HG02759 (cell line): ENCODE results near the gene VANGL1.
"Not testable (repeated sequence)": the region's sequence is repeated elsewhere in the genome, so short reads cannot be mapped to it uniquely, and the experiment has no call there.

ENCODE experiments used
- ATAC-seq: cut with Tn5 transposase; IDR thresholded peaks from one replicate; pipeline ENCODE4 v1.9.1; 2021; ENCODE audit warnings: mild to moderate bottlenecking, moderate library complexity; ENCODE audit not compliant: unreplicated experiment

VANGL1 gene

GRCh38 chr1:115641762-115642167, at the start of gene VANGL1:
VANGL1 (plus strand) TSS chr1:115641970; CDS start chr1:115651414, 9,444 bp downstream.
- ATAC-seq = peak; percentile 71

GRCh38 chr1:115592264-115592663, 49.5 kb upstream of the VANGL1 start:
- no peak for ATAC-seq

- no peak for ATAC-seq
Measured at GRCh38 chr1:115593365-115594259, 48.2 kb upstream of the VANGL1 start.

DNA sequence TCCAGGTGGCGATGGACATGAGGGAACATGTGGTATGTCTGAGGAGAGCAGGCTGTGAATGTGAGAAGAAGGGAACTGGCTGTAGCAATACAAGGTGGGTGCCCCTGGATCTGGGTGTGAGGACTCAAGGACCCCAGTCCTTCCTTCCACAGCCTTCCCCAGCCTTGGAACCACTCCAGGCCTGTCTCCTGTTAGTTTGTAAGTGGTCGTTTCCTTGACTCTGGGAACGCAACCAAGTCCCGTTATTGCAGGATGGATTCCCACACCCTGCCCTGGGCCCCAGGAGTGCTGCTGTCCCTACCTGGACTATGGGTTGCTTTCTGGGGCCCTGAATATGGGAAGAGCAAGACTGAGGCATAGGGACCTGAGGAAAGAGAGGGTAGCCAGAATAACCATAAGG, 47.2 kb upstream of the VANGL1 start:
- no peak for ATAC-seq

GRCh38 chr1:115595279-115596079, 46.3 kb upstream of the VANGL1 start:
- ATAC-seq = peak; percentile 73

DNA sequence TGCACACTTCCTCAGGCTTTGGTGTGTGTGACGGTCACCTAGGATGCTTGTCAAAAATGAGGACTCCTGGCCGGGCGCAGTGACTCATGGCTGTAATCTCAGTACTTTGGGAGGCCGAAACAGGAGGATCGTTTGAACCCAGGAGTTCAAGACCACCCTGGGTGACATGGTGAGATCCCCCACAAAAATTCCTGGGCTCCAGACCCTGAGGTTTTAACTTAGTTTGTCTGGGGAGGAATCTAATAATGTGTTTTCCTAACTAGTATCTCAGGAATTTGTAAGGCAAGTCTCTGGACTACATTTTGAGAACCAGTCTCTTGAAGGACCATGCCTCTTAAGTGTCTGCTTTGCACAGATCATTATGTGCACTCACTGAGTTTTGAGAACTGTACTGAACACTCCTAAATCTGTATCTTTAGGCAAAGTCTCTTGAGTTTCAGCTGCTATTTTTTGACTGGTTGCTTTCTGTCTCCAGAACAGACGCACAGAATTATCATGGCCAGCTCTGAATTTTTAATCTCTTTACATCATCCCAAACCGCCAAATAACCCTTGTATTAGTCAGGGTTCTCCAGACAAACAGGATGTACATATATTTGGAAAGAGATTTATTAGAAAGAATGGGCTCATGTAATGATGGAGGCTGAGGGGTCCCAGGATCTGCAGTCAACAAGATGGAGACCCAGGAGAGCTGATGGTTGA, 45.5 kb upstream of the VANGL1 start:
- ATAC-seq = no peak

DNA sequence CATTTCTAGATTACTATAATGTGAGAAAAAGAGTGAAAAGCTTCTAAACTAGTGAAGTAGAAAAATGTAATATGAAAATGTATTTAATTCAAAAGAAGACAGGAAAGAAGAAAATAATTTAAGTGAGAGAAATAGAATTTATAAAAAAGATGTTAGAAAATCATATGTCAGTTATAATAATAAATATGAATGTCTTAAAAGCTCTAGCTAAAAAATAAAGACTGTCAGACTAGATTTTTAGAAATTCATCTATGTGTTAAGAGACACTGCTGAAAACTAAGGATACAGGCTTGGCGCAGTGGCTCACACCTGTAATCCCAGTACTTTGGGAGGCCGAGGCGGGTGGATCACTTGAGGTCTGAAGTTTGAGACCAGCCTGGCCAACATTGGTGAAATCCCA, 37.3 kb upstream of the VANGL1 start:
- ATAC-seq = no peak

DNA sequence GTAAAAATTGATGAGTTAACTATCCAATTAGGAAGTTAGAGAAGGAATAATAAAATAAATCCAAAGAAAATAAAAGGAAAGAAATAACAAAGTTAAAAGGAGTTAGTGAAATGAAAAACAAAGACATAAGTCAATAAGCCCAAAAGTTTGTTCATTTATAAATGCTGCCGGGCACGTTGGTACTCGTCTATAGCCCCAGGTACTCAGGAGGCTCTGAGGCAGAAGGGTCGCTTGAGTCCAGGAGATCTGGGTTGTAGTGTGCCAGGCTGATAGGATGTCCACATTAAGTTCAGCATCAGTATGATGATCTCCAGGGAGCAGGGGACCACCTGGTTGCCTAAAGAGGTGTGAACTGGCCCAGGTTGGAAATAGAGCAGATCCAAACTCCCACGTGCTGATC, 35.5 kb upstream of the VANGL1 start:
- no peak for ATAC-seq

DNA sequence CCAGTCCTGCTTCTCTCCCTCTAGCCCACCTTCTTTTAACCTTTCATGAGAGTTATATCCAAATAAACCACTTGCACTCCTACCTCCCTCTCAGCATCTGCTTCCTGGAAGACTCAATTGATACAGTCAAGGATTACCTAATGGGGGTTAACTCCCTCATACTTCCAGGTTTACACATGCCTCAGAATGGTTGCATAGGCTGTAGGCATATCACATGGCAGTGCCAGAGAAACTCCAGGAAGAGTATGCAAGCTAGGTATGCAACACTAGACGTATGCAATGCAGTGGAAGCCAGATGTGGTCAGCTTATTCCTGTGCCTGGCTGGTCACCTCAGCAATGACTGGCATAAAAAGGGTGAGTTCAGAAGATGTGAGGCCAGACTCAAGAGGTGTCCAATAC, 32.7 kb upstream of the VANGL1 start:
- no peak for ATAC-seq

- ATAC-seq = no peak
Measured at GRCh38 chr1:115613767-115614166, 28.0 kb upstream of the VANGL1 start.

DNA sequence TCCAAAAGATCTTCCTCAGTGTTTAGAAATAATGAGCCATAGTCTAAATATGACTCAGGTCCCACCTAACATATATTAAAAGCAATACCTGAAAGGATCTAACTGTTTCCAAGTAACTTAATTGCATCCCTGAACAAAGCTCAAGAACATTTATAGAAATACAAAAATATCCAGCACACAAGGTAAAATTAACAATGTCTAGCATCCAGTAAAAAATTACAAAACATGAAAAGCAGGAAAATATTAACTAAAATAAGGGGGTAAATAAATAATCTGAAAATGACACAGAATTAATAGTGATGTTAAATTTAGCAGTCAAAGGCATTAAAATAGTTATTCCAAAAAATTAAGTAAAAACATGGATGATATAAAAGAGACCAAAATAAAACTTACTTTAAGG, 21.3 kb upstream of the VANGL1 start:
- ATAC-seq = no peak

DNA sequence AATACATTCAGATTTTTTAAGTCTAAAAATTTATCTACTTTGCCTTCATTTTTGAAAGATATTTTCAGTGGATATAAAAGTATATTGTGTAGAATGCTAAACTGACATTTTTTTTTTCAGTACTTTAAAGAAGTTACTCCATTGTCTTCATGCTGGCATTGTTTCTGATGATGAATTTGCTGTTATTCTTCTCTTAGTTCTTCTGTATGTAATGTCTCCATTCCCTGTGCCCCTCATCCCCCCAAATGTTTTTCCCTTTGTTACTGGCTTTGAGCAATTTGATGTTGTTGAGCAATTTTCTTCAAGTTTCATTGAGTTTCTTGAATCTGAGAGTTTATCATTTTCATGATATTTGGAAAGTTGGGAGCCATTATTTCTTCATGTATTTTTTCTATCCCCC, 20.8 kb upstream of the VANGL1 start:
- no peak for ATAC-seq

DNA sequence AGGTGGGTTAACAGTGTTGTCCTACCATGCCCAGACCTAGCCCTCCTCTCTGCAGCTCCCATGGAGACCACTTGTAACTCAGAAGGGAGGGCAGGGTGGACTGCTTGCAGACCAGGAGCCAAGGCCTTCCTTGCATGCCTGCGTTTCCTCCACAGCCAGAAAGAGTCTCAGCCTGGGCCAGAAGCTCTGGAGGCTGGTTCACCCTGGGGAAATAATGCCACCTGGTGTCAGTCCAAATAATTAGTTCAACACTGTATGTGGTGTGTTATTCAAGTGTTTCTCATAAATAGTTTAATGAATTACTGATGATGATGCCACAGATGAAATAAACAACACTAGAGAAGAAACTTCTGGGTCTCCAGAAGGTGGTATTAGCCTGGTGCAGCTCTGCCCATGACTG, 16.9 kb upstream of the VANGL1 start:
- no peak for ATAC-seq

DNA sequence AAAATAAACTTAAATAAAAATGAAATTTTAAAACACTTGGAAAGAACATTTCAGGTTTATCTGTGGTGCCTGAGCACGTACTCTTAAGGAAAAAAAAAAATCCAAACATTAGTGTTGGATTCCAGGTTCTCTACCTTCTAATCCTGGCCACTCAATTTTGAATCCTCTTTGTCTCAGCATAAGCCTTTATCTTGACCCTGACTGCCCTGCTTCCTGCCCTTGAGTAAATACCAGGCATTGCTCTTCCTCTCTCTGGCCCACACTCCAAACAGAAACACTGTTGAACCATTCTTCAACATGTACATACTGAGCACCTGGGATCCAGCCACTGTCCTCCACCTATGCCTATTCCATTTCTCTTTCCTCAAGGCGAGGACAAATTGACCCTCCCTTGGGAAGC, 11.4 kb upstream of the VANGL1 start:
- no peak for ATAC-seq

DNA sequence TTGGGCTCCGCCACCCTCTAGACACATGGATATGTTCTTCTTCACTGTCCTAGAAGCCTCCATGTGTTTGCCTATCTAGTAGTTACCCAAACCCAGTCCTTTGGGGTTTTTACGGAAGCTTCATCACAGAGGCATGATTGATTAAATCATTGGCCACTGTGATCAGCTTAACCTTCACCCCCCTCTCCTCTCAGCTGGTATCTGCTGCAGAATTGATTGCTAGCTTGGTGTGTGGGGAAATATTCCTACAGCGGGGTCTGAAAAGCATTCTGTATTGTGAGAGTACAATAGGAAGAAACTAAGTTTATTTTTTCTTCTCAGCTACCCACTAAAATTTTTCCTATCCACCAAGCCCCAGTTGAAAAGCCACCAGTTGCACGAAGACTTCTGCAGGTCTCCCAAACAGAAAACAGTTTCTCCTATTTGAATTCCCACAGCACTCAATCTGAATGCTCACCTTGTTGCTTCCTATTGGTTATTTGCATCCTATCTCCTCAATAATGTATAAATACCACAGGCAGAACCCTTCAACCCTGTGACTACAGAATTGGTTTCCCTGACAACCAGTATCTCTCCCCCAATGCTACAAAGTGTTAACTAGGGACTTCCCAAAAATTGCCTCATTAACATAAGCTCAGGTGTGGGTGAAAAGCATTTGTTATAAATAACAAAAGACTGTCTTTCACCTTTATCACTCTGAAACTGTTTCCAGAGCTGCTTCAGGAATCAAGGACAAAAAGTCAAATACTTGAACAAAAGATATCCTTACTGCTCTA, 9.3 kb upstream of the VANGL1 start:
- ATAC-seq = no peak

- ATAC-seq = not testable (repeated sequence)
Measured at GRCh38 chr1:115633606-115634005, 8.2 kb upstream of the VANGL1 start.

- not testable (repeated sequence) for ATAC-seq
Measured at GRCh38 chr1:115637247-115637646, 4.5 kb upstream of the VANGL1 start.

DNA sequence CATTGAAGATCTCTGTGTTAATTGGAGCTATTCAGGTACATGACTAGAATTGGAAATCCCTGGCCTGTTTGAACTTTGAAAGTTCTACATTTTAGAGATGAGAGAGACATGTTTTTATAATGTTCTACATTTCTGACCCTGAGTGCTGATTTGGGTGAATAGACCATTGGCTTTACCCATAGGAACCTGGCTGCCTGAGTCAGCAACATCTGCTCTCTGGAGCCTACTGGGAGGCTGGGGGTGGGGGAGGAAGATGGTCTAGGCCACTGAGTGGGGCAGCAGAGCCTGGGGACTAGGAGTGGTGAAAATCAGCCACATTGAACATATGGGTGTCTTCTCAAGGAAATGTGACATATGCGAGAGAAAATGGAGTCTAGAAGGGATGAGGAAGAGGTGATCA, 1.4 kb upstream of the VANGL1 start:
- ATAC-seq = no peak

DNA sequence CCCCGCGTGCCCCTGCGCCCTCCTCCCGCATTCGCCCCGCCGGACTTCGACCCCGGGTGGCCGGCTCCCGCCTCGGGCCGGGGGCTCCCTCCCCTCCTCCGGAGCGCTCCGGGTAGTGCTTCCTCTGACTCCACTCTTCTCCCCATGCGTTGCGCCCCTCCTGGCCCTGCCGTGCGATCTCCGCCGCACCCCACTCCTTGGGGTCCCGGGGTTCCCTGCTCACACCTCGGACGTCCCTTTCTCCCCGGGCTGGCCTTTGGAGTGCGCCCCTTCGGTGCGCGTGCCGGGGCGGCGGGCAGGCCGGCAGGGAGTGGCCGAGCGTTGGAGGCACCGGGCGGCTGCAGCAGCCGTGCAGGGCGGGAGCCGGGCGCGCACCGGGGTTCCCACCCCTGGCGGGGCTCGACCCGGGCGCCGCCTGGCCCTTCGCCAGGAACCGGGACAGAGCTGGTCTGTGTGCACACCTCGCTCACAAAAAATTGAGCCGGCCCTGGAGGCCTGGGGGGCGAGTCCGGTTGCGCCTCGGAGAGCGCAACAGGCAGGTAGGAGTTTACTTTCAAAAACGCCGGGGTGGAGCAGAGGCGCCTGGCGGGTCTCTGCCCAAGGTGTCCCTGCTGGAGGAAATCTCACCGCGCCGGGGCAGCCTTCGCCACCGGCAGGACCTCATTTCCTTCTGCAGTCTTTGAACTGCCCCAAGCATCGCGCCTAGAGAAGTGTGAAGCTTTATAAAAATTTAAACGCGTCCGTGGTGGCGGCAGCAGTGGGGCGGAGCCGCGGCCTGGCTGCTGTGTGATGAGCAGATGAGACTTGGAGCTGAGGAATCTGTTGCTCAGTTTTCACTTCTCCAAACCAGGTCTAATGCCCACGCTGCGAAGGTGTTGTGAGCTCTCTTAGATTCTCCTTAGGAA, 650 bp downstream of the VANGL1 start:
- peak; percentile 70 for ATAC-seq

DNA sequence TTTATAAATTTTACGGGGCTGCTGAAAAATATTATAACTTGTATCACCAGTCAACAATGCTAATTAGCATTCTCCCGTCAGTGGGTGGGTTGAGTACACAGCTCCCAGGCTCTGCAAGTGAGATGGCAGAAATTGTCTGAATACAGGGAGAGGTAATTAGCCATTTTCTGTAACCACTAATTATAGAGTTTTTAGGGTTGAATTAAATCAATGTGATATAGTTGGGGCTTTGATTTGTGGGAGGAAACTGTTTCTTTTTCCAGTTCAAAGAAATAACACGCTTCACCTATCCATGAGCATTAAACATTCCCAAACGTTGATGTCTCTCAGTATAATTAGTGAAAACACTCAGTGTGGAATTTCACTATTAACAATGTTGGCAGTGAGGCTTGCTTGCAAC, 1.5 kb downstream of the VANGL1 start:
- ATAC-seq = no peak
